ENCODE measurements around the gene CLPTM1L. TPM values are rescaled to one million over a fixed set of nuclear protein-coding genes. Genes with fewer than 3 reads are reported as not detected.

CLPTM1L gene
- total RNA-seq = 100 to 1,000 TPM in 3 of 4 donors, 10 to 100 TPM in 1; 96.9 to 139 (median 126) TPM

- Histone ChIP-seq H3K27ac (replicated peaks in 1 of 4) (peak within 1 kb of the TSS; percentile 83 to 92 (median 90)), H3K9me3 (no peaks in the 10 kb centered on the region), H3K4me1 (peaks cover 18 to 36% (median 30%) of the 10 kb centered on the region in 4 donors), H3K36me3 (peaks cover 24 to 33% (median 29%) of the 10 kb centered on the region in 4 donors), H3K4me3 (peak within 1 kb of the TSS; percentile 80 to 95 (median 92)), H3K27me3 (no peaks in the 10 kb centered on the region)
- 0% methylated on average over 23 of the region's 87 CpGs for WGBS
- TF ChIP-seq POLR2AphosphoS5 (IDR thresholded peaks at IDR 0.05) (peak; percentile 90 to 91), EP300 (IDR thresholded peaks at IDR 0.05) (no peak), POLR2A (IDR thresholded peaks at IDR 0.05; ENCODE audit: low read depth) (peak; percentile 82)
- TF ChIP-seq, protein P1, sequence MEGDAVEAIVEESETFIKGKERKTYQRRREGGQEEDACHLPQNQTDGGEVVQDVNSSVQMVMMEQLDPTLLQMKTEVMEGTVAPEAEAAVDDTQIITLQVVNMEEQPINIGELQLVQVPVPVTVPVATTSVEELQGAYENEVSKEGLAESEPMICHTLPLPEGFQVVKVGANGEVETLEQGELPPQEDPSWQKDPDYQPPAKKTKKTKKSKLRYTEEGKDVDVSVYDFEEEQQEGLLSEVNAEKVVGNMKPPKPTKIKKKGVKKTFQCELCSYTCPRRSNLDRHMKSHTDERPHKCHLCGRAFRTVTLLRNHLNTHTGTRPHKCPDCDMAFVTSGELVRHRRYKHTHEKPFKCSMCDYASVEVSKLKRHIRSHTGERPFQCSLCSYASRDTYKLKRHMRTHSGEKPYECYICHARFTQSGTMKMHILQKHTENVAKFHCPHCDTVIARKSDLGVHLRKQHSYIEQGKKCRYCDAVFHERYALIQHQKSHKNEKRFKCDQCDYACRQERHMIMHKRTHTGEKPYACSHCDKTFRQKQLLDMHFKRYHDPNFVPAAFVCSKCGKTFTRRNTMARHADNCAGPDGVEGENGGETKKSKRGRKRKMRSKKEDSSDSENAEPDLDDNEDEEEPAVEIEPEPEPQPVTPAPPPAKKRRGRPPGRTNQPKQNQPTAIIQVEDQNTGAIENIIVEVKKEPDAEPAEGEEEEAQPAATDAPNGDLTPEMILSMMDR (IDR thresholded peaks at IDR 0.05) = peak in 1 of 3 experiments; percentile 45
- peak; percentile 95 for DNase-seq (ENCODE audit: extremely low spot score)
- intact Hi-C loops (cut with DNase I) = loop anchor here (10.0 kb wide), 2 partner anchors 300 to 460 kb away; partner anchors contain the start of gene NDUFS6
Observed at GRCh38 chr5:1344975-1345838, at the start of gene CLPTM1L. CLPTM1L (minus strand) TSS chr5:1345099; CDS start chr5:1344841, 258 bp downstream.

- no peak overlapping the region for H3K27ac ChIP-seq (replicated peaks in 1 of 4)
- intact Hi-C loops (cut with DNase I) = no loop called here
- no peaks in the 10 kb centered on the region for H3K9me3 ChIP-seq
- no peak overlapping the region for H3K4me3 ChIP-seq
- peaks cover 0 to 83% (median 0%) of the 10 kb centered on the region in 4 donors for H3K27me3 ChIP-seq
- WGBS = 61% methylated on average over 25 of the region's 36 CpGs
- H3K4me1 ChIP-seq = no peaks in the 10 kb centered on the region
- TF ChIP-seq, protein P1 (IDR thresholded peaks at IDR 0.05) = no peak
- TF ChIP-seq POLR2A (IDR thresholded peaks at IDR 0.05; ENCODE audit: low read depth) (no peak), EP300 (IDR thresholded peaks at IDR 0.05) (no peak), POLR2AphosphoS5 (IDR thresholded peaks at IDR 0.05) (no peak)
- no peaks in the 10 kb centered on the region for H3K36me3 ChIP-seq
- DNase-seq (ENCODE audit: extremely low spot score) = no peak
Observed at GRCh38 chr5:1393571-1394501, 48.9 kb upstream of the CLPTM1L start.

DNA sequence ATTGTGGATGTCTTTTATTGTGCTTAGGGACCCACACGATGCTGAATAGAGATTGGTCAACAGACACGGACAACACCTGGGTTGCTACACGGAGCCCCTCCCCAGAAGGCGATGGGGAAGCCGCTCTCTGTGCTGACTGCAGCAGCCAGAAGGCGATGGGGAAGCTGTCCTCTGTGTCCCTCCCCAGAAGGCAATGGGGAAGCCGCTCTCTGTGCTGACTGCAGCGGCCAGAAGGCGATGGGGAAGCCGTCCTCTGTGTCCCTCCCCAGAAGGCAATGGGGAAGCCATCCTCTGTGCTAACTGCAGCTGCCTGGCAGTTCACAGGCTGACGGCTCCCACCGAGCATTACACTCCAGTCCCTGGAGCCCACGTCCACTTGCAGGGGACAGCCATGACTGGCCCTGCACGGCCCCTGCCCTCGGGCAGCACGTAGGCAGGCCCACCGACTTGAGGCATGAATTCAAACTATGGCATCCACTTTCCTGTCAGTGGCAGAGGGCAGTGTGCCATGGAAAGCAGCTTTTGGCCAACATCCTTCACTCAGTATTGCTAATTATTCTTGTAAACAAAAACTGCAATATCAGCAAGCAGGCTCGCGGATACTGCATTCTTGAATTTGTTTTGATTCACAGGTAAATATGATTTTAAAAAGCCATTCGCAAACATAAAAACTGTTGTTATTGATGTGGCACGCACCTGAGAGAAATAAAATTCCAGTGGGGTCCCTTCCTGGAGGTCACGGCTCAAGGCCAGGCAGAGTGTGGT is 48.1 kb upstream of the CLPTM1L start:
- Histone ChIP-seq H3K27ac (replicated peaks in 1 of 4) (no peak overlapping the region), H3K27me3 (peaks cover 0 to 83% (median 0%) of the 10 kb centered on the region in 4 donors), H3K36me3 (no peaks in the 10 kb centered on the region), H3K4me1 (no peaks in the 10 kb centered on the region), H3K9me3 (no peaks in the 10 kb centered on the region), H3K4me3 (no peak overlapping the region)
- 82% methylated on average over 17 of the region's 22 CpGs for WGBS
- TF ChIP-seq, protein P1 (IDR thresholded peaks at IDR 0.05) = no peak
- TF ChIP-seq POLR2AphosphoS5 (IDR thresholded peaks at IDR 0.05) (no peak), POLR2A (IDR thresholded peaks at IDR 0.05; ENCODE audit: low read depth) (no peak), EP300 (IDR thresholded peaks at IDR 0.05) (no peak)
- DNase-seq (ENCODE audit: extremely low spot score) = no peak
- intact Hi-C loops (cut with DNase I) = no loop called here

DNA sequence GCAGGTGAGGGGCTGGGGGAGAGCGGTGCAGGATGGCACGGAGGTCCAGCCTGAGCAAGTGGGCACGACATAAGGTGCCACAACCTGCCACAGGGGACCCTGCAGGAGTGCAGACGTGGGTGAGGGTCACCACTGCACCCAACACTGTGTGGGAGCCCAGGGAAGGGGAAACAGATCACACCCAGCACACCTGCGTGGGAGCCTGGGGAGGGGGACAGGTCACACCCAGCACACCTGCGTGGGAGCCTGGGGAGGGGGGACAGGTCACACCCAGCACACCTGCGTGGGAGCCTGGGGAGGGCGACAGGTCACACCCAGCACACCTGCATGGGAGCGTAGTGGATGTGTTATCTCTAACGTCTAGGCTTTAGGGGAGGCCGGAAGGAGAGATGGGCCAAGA is 47.4 kb upstream of the CLPTM1L start:
- TF ChIP-seq POLR2AphosphoS5 (IDR thresholded peaks at IDR 0.05) (no peak), POLR2A (IDR thresholded peaks at IDR 0.05; ENCODE audit: low read depth) (no peak), EP300 (IDR thresholded peaks at IDR 0.05) (no peak)
- TF ChIP-seq, protein P1 (IDR thresholded peaks at IDR 0.05) = no peak
- no peak for DNase-seq (ENCODE audit: extremely low spot score)
- Histone ChIP-seq H3K4me1 (no peaks in the 10 kb centered on the region), H3K36me3 (no peaks in the 10 kb centered on the region), H3K4me3 (no peak overlapping the region), H3K9me3 (no peaks in the 10 kb centered on the region), H3K27me3 (peaks cover 0 to 85% (median 0%) of the 10 kb centered on the region in 4 donors), H3K27ac (replicated peaks in 1 of 4) (no peak overlapping the region)
- whole genome bisulfite sequencing = 77% methylated on average over 10 of the region's 11 CpGs
- intact Hi-C loops (cut with DNase I) = no loop called here
